H9 (cell line): ENCODE measurements around the gene STX8. TPM values are rescaled to one million over a fixed set of nuclear protein-coding genes. Genes with fewer than 3 reads are reported as not detected.

Experiments
- DNase-seq: peaks from one replicate; pipeline ENCODE4 v3.0.0-alpha.2; 2017
- H2AFZ ChIP-seq: one replicate; pipeline ENCODE4 v1.6.1; 2013; ENCODE audit warnings: mild to moderate bottlenecking, low read length, control low read depth, moderate library complexity
- H2AK5ac ChIP-seq: 2 replicates; pipeline ENCODE4 v1.6.1; 2013; ENCODE audit warnings: low read length, control low read depth, mixed read lengths; ENCODE audit not compliant: insufficient read length
- H2BK120ac ChIP-seq: one replicate; pipeline ENCODE4 v1.6.1; 2013; ENCODE audit warnings: low read depth, mild to moderate bottlenecking, low read length, control low read depth, inconsistent platforms; ENCODE audit not compliant: poor library complexity, severe bottlenecking
- H2BK12ac ChIP-seq: 2 replicates; pipeline ENCODE4 v1.6.1; 2013; ENCODE audit warnings: low read length, control low read depth, mixed read lengths, low read depth; ENCODE audit not compliant: insufficient read length
- H2BK15ac ChIP-seq: 2 replicates; pipeline ENCODE4 v1.6.1; 2013; ENCODE audit warnings: low read depth, low read length, control low read depth
- H2BK20ac ChIP-seq: one replicate; pipeline ENCODE4 v1.6.1; 2013; ENCODE audit warnings: low read depth, mild to moderate bottlenecking, low read length, control low read depth, inconsistent platforms; ENCODE audit not compliant: poor library complexity, severe bottlenecking
- H2BK5ac ChIP-seq: 2 replicates; pipeline ENCODE4 v1.6.1; 2013; ENCODE audit warnings: low read length, control low read depth, mixed read lengths; ENCODE audit not compliant: insufficient read length
- H3K14ac ChIP-seq: 2 replicates; pipeline ENCODE4 v1.6.1; 2013; ENCODE audit warnings: low read length, control low read depth; ENCODE audit not compliant: insufficient read depth
- H3K18ac ChIP-seq: 2 replicates; pipeline ENCODE4 v1.6.1; 2013; ENCODE audit warnings: low read depth, mild to moderate bottlenecking, mixed read lengths, low read length, control low read depth; ENCODE audit not compliant: insufficient read length
- H3K23ac ChIP-seq: 2 replicates; pipeline ENCODE4 v1.6.1; 2013; ENCODE audit warnings: low read length, control low read depth, mixed read lengths, low read depth; ENCODE audit not compliant: insufficient read length
- H3K23me2 ChIP-seq: 2 replicates; pipeline ENCODE4 v1.6.1; 2013; ENCODE audit warnings: low read depth, mild to moderate bottlenecking, mixed read lengths, low read length, control low read depth; ENCODE audit not compliant: insufficient read length, poor library complexity, severe bottlenecking
- H3K27ac ChIP-seq: 2 replicates; pipeline ENCODE4 v1.5.1; 2013; ENCODE audit warnings: low read length, control low read depth, mixed read lengths, low read depth; ENCODE audit not compliant: insufficient read length
- H3K27me3 ChIP-seq: 2 replicates; pipeline ENCODE4 v1.6.1; 2013; ENCODE audit warnings: low read length, control low read depth, inconsistent platforms; ENCODE audit not compliant: insufficient read depth
- H3K4ac ChIP-seq: 2 replicates; pipeline ENCODE4 v1.6.1; 2013; ENCODE audit warnings: low read depth, mild to moderate bottlenecking, control low read depth, inconsistent platforms, low read length, moderate library complexity
- H3K4me1 ChIP-seq: 2 replicates; pipeline ENCODE4 v1.6.1; 2013; ENCODE audit warnings: low read length, control low read depth, inconsistent platforms; ENCODE audit not compliant: insufficient read depth
- H3K4me2 ChIP-seq: 2 replicates; pipeline ENCODE4 v1.6.1; 2013; ENCODE audit warnings: low read length, control low read depth, mixed read lengths; ENCODE audit not compliant: insufficient read length, insufficient read depth
- H3K56ac ChIP-seq: 2 replicates; pipeline ENCODE4 v1.6.1; 2013; ENCODE audit warnings: low read depth, mild to moderate bottlenecking, mixed read lengths, low read length, control low read depth; ENCODE audit not compliant: insufficient read length
- H3K79me1 ChIP-seq: 2 replicates; pipeline ENCODE4 v1.6.1; 2013; ENCODE audit warnings: low read depth, mild to moderate bottlenecking, moderate library complexity, low read length, control low read depth, inconsistent platforms; ENCODE audit not compliant: insufficient read depth, poor library complexity, severe bottlenecking
- H3K79me2 ChIP-seq: 2 replicates; pipeline ENCODE4 v1.6.1; 2013; ENCODE audit warnings: low read length, control low read depth, inconsistent platforms; ENCODE audit not compliant: insufficient read depth
- H3K9ac ChIP-seq: 2 replicates; pipeline ENCODE4 v1.6.1; 2013; ENCODE audit warnings: low read length, control low read depth, mixed read lengths; ENCODE audit not compliant: insufficient read length; ENCODE audit errors: extremely low read depth
- H3K9me3 ChIP-seq: one replicate; pipeline ENCODE4 v1.6.1; 2013; ENCODE audit warnings: low read depth, low read length, inconsistent platforms; ENCODE audit not compliant: control insufficient read depth
- H3T11ph ChIP-seq: one replicate; pipeline ENCODE4 v1.6.1; 2013; ENCODE audit warnings: mild to moderate bottlenecking, low read length, control low read depth, inconsistent platforms
- H4K20me1 ChIP-seq: one replicate; pipeline ENCODE4 v1.6.1; 2013; ENCODE audit not compliant: control insufficient read depth, insufficient read length, insufficient read depth
- H4K5ac ChIP-seq: 2 replicates; pipeline ENCODE4 v1.6.1; 2013; ENCODE audit warnings: low read depth, mild to moderate bottlenecking, mixed read lengths, low read length, control low read depth; ENCODE audit not compliant: insufficient read length
- H4K8ac ChIP-seq: replicated peaks from 2 replicates; pipeline ENCODE4 v1.6.1; 2013; ENCODE audit warnings: low read length, control low read depth, mixed read lengths, low read depth; ENCODE audit not compliant: insufficient read length
- H4K91ac ChIP-seq: 2 replicates; pipeline ENCODE4 v1.6.1; 2013; ENCODE audit warnings: low read depth, mild to moderate bottlenecking, moderate library complexity, mixed read lengths, low read length, control low read depth; ENCODE audit not compliant: insufficient read length
- H3K27ac Mint-ChIP-seq, 3 experiments: 2 replicates in 2 of 3; 3 replicates in 1 of 3; pipeline ENCODE4 v1.8.0; 2020 to 2021; ENCODE audit warnings: mixed read lengths in 3 of 3, mild to moderate bottlenecking in 1 of 3, moderate library complexity in 1 of 3
- H3K27me3 Mint-ChIP-seq: 2 replicates; pipeline ENCODE4 v1.8.0; 2021; ENCODE audit warnings: low read depth, mild to moderate bottlenecking, moderate library complexity, mixed read lengths
- H3K36me3 Mint-ChIP-seq, 3 experiments: 2 replicates in 2 of 3; 3 replicates in 1 of 3; pipeline ENCODE4 v1.8.0; 2020 to 2021; ENCODE audit warnings: low read depth in 3 of 3, mixed read lengths in 3 of 3; ENCODE audit not compliant: insufficient read depth in 1 of 3
- H3K4me1 Mint-ChIP-seq, 2 experiments: 2 replicates each; pipeline ENCODE4 v1.8.0; 2020; ENCODE audit warnings: mixed read lengths in 2 of 2
- H3K4me3 Mint-ChIP-seq, 2 experiments: 2 replicates in 1 of 2; 3 replicates in 1 of 2; pipeline ENCODE4 v1.8.0; 2020 to 2021; ENCODE audit warnings: mild to moderate bottlenecking in 2 of 2, mixed read lengths in 2 of 2, moderate library complexity in 1 of 2
- H3K9me3 Mint-ChIP-seq, 2 experiments: 2 replicates in 1 of 2; 3 replicates in 1 of 2; pipeline ENCODE4 v1.8.0; 2020; ENCODE audit warnings: mild to moderate bottlenecking in 2 of 2, mixed read lengths in 2 of 2, moderate library complexity in 1 of 2
- CTCF ChIP-seq: fragments of 200-600 bp; sonication (generic); conservative IDR thresholded peaks from 3 replicates; pipeline ENCODE4 v1.8.0; 2021; ENCODE audit warnings: antibody characterized with exemption, mild to moderate bottlenecking
- WGBS: extraction: QIAGEN DNeasy Blood & Tissue Kit; methylation state at CpG from one replicate; pipeline ENCODE4 v1.1.7; 2013; ENCODE audit warnings: missing lambda C conversion rate, low lambda C conversion rate, mixed read lengths; ENCODE audit not compliant: insufficient read length; ENCODE audit errors: extremely low coverage; 5-methylcytosine and 5-hydroxymethylcytosine counted together
- total RNA-seq: library from RNA; stranded (reverse); gene quantifications from 2 replicates; pipeline ENCODE4 v1.2.1, GENCODE V29; 2021

Gene STX8
- total RNA-seq, 1 experiment from 2014 or later = 55.1 TPM

GRCh38 chr17:9444687-9445086 lies 130.9 kb downstream of the STX8 start:
- Histone ChIP-seq H3K23ac (no peak overlapping the region), H3K4me2 (no peak overlapping the region), H3K9ac (no peak overlapping the region), H4K20me1 (no peaks in the 10 kb centered on the region), H4K8ac (no peak overlapping the region), H3T11ph (no peak overlapping the region), H2BK12ac (no peak overlapping the region), H3K79me2 (no peaks in the 10 kb centered on the region), H3K79me1 (no peaks in the 10 kb centered on the region), H3K27me3 (no peaks in the 10 kb centered on the region), H3K4ac (no peak overlapping the region), H4K5ac (no peak overlapping the region), H3K23me2 (no peaks in the 10 kb centered on the region), H2BK5ac (no peak overlapping the region), H2BK120ac (no peak overlapping the region), H3K4me1 (peaks cover 3% of the 10 kb centered on the region), H4K91ac (no peak overlapping the region), H3K18ac (no peak overlapping the region), H2AFZ (no peak overlapping the region), H3K56ac (no peak overlapping the region), H2BK15ac (no peak overlapping the region), H3K9me3 (no peaks in the 10 kb centered on the region), H2BK20ac (no peak overlapping the region), H2AK5ac (no peak overlapping the region), H3K14ac (no peak overlapping the region), H3K27ac (no peak overlapping the region)
- Mint-ChIP-seq H3K9me3 (no peaks in the 10 kb centered on the region; a peak in 1 of 5 replicates), H3K4me1 (peaks cover 7% of the 10 kb centered on the region in 2 experiments), H3K27me3 (no peaks in the 10 kb centered on the region), H3K27ac (no peak overlapping the region), H3K36me3 (peaks cover 2 to 9% (median 2%) of the 10 kb centered on the region in 3 experiments; a peak in 4 of 7 replicates), H3K4me3 (no peak overlapping the region)
- no peak for TF ChIP-seq CTCF
- no peak for DNase-seq
- WGBS = no CpG with 5 or more reads among the region's 5 CpGs
